Glutamatergic neuron (in vitro differentiated cells): Measurements from ENCODE around the gene TANC1. TPM values are rescaled to one million over a fixed set of nuclear protein-coding genes. Genes with fewer than 3 reads are reported as not detected.

Source experiments
- DNase-seq: peaks from one replicate; pipeline ENCODE4 v3.0.0; 2022
- H3K27ac Mint-ChIP-seq: one replicate; pipeline ENCODE4 v1.8.0; 2020; ENCODE audit warnings: mild to moderate bottlenecking, mixed read lengths, inconsistent platforms; ENCODE audit not compliant: unreplicated experiment
- H3K27me3 Mint-ChIP-seq: one replicate; pipeline ENCODE4 v1.8.0; 2020; ENCODE audit warnings: mild to moderate bottlenecking, moderate library complexity, mixed read lengths, inconsistent platforms; ENCODE audit not compliant: unreplicated experiment
- H3K36me3 Mint-ChIP-seq: one replicate; pipeline ENCODE4 v1.8.0; 2020; ENCODE audit warnings: mild to moderate bottlenecking, mixed read lengths, inconsistent platforms; ENCODE audit not compliant: unreplicated experiment
- H3K4me1 Mint-ChIP-seq: one replicate; pipeline ENCODE4 v1.8.0; 2020; ENCODE audit warnings: mild to moderate bottlenecking, low read depth, mixed read lengths, inconsistent platforms; ENCODE audit not compliant: unreplicated experiment
- H3K4me3 Mint-ChIP-seq: one replicate; pipeline ENCODE4 v1.8.0; 2020; ENCODE audit warnings: mild to moderate bottlenecking, mixed read lengths, inconsistent platforms; ENCODE audit not compliant: unreplicated experiment
- H3K9me3 Mint-ChIP-seq: one replicate; pipeline ENCODE4 v1.8.0; 2020; ENCODE audit warnings: mild to moderate bottlenecking, moderate library complexity, mixed read lengths, inconsistent platforms; ENCODE audit not compliant: unreplicated experiment
- CTCF ChIP-seq: fragments of 200-600 bp; sonication (generic); IDR thresholded peaks from one replicate; pipeline ENCODE4 v1.5.0; 2021; ENCODE audit not compliant: partially characterized antibody, unreplicated experiment
- total RNA-seq: library from RNA; stranded (reverse); fragmentation: NEBNext Ultra II Directional; extraction: Animal tissue kit (Norgen Biotek cat#: 25700); gene quantifications from one replicate; pipeline ENCODE4 v1.2.1, GENCODE V29; 2021; ENCODE audit not compliant: unreplicated experiment

TANC1 gene
- total RNA-seq, 1 donor from 2014 or later: 14.9 TPM

- H3K27me3 Mint-ChIP-seq: no peaks in the 10 kb centered on the region
- peaks cover 3% of the 10 kb centered on the region for H3K9me3 Mint-ChIP-seq
- H3K4me1 Mint-ChIP-seq: peaks cover 1% of the 10 kb centered on the region
- H3K4me3 Mint-ChIP-seq: no peak overlapping the region
- peaks cover 14% of the 10 kb centered on the region for H3K36me3 Mint-ChIP-seq
- H3K27ac Mint-ChIP-seq: no peak overlapping the region
- no peak for TF ChIP-seq CTCF
- no peak for DNase-seq
Observed at GRCh38 chr2:159009940-159010339, 41.5 kb downstream of the TANC1 start.

GRCh38 chr2:159010340-159010739, 41.9 kb downstream of the TANC1 start:
- H3K4me3 Mint-ChIP-seq: no peak overlapping the region
- DNase-seq: no peak
- peaks cover 4% of the 10 kb centered on the region for H3K9me3 Mint-ChIP-seq
- TF ChIP-seq CTCF: no peak
- peaks cover 14% of the 10 kb centered on the region for H3K36me3 Mint-ChIP-seq
- H3K27ac Mint-ChIP-seq: no peak overlapping the region
- no peaks in the 10 kb centered on the region for H3K27me3 Mint-ChIP-seq
- peaks cover 1% of the 10 kb centered on the region for H3K4me1 Mint-ChIP-seq

GRCh38 chr2:159010963-159011362, 42.5 kb downstream of the TANC1 start:
- no peak overlapping the region for H3K4me3 Mint-ChIP-seq
- H3K36me3 Mint-ChIP-seq: peaks cover 20% of the 10 kb centered on the region
- H3K27me3 Mint-ChIP-seq: peaks cover 2% of the 10 kb centered on the region
- H3K9me3 Mint-ChIP-seq: peaks cover 10% of the 10 kb centered on the region
- H3K27ac Mint-ChIP-seq: no peak overlapping the region
- peaks cover 1% of the 10 kb centered on the region for H3K4me1 Mint-ChIP-seq
- TF ChIP-seq CTCF: no peak
- DNase-seq: no peak

DNA sequence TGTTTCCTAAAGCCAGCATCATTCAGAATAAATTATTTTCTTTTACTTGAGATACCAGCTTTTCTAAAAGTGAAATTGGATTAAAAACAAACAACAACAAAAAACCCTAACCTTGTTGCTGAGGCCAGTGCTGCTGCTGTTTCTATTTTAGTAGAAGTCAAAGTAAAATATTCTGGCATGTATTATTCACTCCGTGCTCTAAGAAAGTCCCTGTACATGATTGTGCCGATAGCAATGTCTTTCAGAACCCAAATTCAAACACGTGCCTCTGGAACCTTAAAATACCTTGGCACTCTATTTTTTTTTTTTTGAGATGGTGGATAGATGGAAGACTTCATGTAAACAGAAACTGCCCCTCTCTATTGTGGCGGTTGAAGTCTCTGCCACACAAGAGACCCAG, 43.7 kb downstream of the TANC1 start:
- H3K4me3 Mint-ChIP-seq: no peak overlapping the region

GRCh38 chr2:159013103-159013502, 44.7 kb downstream of the TANC1 start:
- Mint-ChIP-seq H3K9me3 (peaks cover 11% of the 10 kb centered on the region), H3K36me3 (peaks cover 24% of the 10 kb centered on the region), H3K27ac (no peak overlapping the region), H3K4me1 (peaks cover 1% of the 10 kb centered on the region), H3K27me3 (peaks cover 3% of the 10 kb centered on the region), H3K4me3 (no peak overlapping the region)
- DNase-seq: no peak
- no peak for TF ChIP-seq CTCF

More for the DNA sequence above, 43.7 kb downstream of the TANC1 start:
- Mint-ChIP-seq H3K27ac (no peak overlapping the region), H3K36me3 (peaks cover 24% of the 10 kb centered on the region), H3K4me1 (peaks cover 1% of the 10 kb centered on the region), H3K9me3 (peaks cover 11% of the 10 kb centered on the region), H3K27me3 (peaks cover 3% of the 10 kb centered on the region)
- no peak for TF ChIP-seq CTCF
- no peak for DNase-seq
